ENCODE data around the gene MS4A12. TPM values are rescaled to one million over a fixed set of nuclear protein-coding genes. Genes with fewer than 3 reads are reported as not detected.
"Not testable (repeated sequence)": the region's sequence is repeated elsewhere in the genome, so short reads cannot be mapped to it uniquely, and the experiment has no call there.

The MS4A12 gene
- total and polyA plus RNA-seq, 8 donors = 0.15 TPM; not detected in 7

GRCh38 chr11:60498853-60499252 is 6.3 kb downstream of the MS4A12 start:
- DNase-seq = no peak
- no peak for FAIRE-seq

DNA sequence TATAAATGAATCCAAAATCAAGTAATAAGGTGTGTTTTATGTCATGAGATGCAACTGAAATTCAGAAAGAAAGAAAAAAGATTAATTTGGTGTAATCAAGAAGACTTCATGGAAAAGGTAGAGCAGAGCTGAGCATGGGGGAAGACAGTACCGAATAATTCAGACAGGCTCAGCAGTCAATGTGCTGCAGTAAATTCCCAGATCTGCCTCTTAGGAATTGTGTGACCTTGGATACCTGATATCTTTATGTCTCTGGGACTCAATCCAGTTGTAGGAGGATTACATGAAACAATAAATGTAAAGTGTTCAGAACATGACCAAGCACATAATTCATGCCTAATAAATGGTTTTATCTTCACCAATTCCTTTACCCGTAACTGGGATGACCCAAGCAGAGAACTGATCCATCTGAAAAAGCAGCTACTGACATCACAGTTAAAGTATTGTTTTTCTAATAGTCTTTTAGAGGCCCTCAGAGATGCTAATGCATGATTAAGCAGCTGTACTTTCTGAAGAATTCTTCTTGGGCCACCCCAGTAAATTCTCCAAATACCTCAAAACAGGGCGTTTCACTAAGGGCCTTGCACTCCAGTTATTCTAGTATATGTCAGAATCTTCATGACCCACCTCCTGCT is 7.8 kb downstream of the MS4A12 start:
- intact Hi-C loops (cut with DNase I) = no loop called here
- no peak overlapping the region for H3K27ac ChIP-seq
- no peak for TF ChIP-seq CTCF (IDR thresholded peaks at IDR 0.05)
- H3K36me3 ChIP-seq = no peaks in the 10 kb centered on the region
- H3K4me1 ChIP-seq = no peaks in the 10 kb centered on the region
- ATAC-seq (no peak), DNase-seq (no peak), FAIRE-seq (no peak)
- no peaks in the 10 kb centered on the region for H3K27me3 ChIP-seq
- H3K4me3 ChIP-seq = no peak overlapping the region
- no peaks in the 10 kb centered on the region for H3K9me3 ChIP-seq
- WGBS, 2 donors = 44 to 46% methylated on average over 3 of the region's 3 CpGs

More at GRCh38 chr11:60498853-60499252, 6.3 kb downstream of the MS4A12 start:
- no peak for TF ChIP-seq CTCF (IDR thresholded peaks at IDR 0.05)
- no peaks in the 10 kb centered on the region for H3K27me3 ChIP-seq
- peak in 1 of 4 donors; percentile 52 for ATAC-seq
- 77 to 89% methylated on average over 4 of the region's 4 CpGs for WGBS, 2 donors
- no peak overlapping the region for H3K4me3 ChIP-seq
- intact Hi-C loops (cut with DNase I) = no loop called here
- H3K27ac ChIP-seq = no peak overlapping the region
- H3K9me3 ChIP-seq = no peaks in the 10 kb centered on the region
- no peaks in the 10 kb centered on the region for H3K4me1 ChIP-seq
- no peaks in the 10 kb centered on the region for H3K36me3 ChIP-seq

DNA sequence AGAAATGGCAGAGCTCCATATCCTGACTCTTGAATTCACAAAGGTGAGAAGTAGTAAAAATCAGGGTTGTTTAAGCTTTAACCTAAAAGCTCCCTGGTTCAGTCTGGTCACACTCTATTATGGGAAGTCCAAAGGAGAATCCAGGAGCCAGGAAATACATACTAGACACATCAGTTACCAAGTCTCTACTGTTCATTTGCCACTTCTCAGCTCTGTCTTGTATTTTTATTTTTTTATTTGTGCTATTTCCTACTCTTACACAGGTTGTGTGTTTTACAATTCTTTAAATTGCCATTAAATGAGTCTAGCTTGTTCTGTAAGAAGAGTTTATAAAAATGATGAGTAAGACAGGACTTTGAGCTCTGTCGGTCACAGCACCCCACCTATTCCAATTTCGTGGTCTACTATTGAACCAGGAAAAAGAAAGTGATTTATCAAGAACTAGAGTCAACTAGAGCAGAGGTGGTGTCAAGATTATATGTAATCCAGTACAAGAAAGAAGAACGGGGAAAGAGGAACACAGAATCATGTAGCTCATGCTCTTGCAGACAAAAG is 9.7 kb downstream of the MS4A12 start:
- peak; percentile 43 for FAIRE-seq
- H3K9me3 ChIP-seq = no peaks in the 10 kb centered on the region
- no peak overlapping the region for H3K27ac ChIP-seq
- no peak for TF ChIP-seq CTCF (IDR thresholded peaks at IDR 0.05)
- ATAC-seq = no peak
- H3K27me3 ChIP-seq = no peaks in the 10 kb centered on the region
- intact Hi-C loops (cut with DNase I) = no loop called here
- H3K4me1 ChIP-seq = no peaks in the 10 kb centered on the region
- 48 to 50% methylated on average over 3 of the region's 3 CpGs for WGBS, 2 donors
- DNase-seq = no peak
- H3K4me3 ChIP-seq = no peak overlapping the region
- H3K36me3 ChIP-seq = no peaks in the 10 kb centered on the region

DNA sequence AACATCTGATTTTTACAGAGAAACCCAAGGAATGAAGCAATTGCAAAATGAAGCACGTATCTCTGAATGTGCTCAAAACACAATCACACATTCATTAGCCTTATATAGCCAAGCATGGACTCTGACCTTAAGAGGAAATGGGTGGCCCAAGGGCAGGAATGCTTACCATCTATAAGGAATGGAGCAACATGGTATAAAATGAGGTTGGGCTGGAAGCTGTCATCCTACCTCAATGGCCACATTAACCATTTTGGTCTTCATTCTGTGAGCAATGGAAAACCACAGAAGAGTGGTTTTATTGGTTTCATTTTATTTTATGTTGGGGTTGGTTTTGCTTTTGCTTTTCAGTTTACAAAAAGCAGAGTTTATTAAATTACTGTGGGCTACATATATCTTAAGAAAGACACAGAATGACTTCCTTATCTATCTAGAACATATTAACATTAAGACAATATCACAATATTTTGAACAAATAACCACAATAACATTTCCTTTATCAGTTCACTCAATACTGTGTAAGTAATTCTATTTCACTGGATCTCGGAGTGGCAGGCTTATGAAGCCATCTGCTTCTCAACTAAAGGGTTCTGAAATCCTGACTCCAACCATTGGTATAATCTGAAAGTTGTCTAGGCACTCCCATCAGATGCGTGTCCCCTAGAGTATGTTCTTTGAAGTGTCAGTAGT is 11.8 kb downstream of the MS4A12 start:
- ATAC-seq (no peak), DNase-seq (no peak), FAIRE-seq (no peak)
- Histone ChIP-seq H3K27ac (no peak overlapping the region), H3K27me3 (no peaks in the 10 kb centered on the region), H3K4me1 (no peaks in the 10 kb centered on the region), H3K4me3 (no peak overlapping the region), H3K9me3 (no peaks in the 10 kb centered on the region), H3K36me3 (no peaks in the 10 kb centered on the region)
- intact Hi-C loops (cut with DNase I) = no loop called here
- 75% methylated on average over 3 of the region's 3 CpGs for WGBS, 2 donors
- no peak for TF ChIP-seq CTCF (IDR thresholded peaks at IDR 0.05)

DNA sequence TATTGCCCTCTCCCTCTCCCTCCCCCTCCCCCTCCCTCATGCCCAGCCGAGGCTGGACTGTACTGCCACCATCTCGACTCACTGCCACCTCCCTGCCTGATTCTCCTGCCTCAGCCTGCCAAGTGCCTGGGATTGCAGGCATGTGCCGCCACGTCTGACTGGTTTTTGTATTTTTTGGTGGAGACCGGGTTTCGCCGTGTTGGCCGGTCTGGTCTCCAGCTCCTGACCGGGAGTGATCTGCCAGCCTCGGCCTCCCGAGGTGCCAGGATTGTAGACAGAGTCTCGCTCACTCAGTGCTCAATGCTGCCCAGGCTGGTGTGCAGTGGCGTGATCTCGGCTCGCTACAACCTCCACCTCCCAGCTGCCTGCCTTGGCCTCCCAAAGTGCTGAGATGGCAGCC is 17.0 kb downstream of the MS4A12 start:
- H3K4me1 ChIP-seq; H3K27ac ChIP-seq; intact Hi-C loops (cut with DNase I); H3K4me3 ChIP-seq; H3K9me3 ChIP-seq; FAIRE-seq; H3K27me3 ChIP-seq; DNase-seq; H3K36me3 ChIP-seq; ATAC-seq: not testable (repeated sequence)
- 78 to 80% methylated on average over 15 of the region's 15 CpGs for WGBS, 2 donors

DNA sequence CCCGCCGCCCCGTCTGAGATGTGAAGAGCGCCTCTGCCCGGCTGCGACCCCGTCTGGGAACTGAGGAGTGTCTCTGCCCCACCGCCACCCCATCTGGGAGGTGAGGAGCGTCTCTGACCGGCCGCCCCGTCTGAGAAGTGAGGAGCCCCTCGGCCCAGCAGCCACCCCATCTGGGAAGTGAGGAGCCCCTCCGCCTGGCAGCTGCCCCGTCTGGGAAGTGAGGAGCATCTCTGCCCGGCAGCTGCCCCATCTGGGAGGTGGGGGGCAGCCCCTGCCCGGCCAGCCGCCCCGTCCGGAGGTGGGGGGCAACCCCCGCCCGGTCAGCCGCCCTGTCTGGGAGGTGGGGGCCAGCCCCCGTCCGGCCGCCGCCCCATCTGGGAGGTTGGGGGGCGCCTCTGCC is 17.6 kb downstream of the MS4A12 start:
- FAIRE-seq; H3K27ac ChIP-seq; H3K9me3 ChIP-seq; intact Hi-C loops (cut with DNase I); H3K4me1 ChIP-seq; H3K4me3 ChIP-seq; ATAC-seq; DNase-seq; H3K27me3 ChIP-seq; H3K36me3 ChIP-seq: not testable (repeated sequence)
- WGBS, 2 donors = 89 to 97% methylated on average over 16 to 28 of the region's 28 CpGs

Measured in pancreas (tissue), 10 donors.